PC-9 (cell line): ENCODE results near the gene KXD1.

Source experiments
- EZH2 ChIP-seq: fragments of 200-600 bp; sonication (generic); IDR thresholded peaks from 2 replicates; pipeline ENCODE4 v1.8.0; 2017; ENCODE audit warnings: antibody characterized with exemption, low read depth
- TF ChIP-seq, protein P1 (sequence below): fragments of 200-600 bp; sonication (generic); conservative IDR thresholded peaks from 2 replicates; pipeline ENCODE4 v1.6.1; 2017; ENCODE audit warnings: mixed run types, antibody characterized with exemption, mild to moderate bottlenecking, moderate library complexity

GRCh38 chr19:18580311-18580710 lies 22.6 kb downstream of the KXD1 start:
- TF ChIP-seq, protein P1, sequence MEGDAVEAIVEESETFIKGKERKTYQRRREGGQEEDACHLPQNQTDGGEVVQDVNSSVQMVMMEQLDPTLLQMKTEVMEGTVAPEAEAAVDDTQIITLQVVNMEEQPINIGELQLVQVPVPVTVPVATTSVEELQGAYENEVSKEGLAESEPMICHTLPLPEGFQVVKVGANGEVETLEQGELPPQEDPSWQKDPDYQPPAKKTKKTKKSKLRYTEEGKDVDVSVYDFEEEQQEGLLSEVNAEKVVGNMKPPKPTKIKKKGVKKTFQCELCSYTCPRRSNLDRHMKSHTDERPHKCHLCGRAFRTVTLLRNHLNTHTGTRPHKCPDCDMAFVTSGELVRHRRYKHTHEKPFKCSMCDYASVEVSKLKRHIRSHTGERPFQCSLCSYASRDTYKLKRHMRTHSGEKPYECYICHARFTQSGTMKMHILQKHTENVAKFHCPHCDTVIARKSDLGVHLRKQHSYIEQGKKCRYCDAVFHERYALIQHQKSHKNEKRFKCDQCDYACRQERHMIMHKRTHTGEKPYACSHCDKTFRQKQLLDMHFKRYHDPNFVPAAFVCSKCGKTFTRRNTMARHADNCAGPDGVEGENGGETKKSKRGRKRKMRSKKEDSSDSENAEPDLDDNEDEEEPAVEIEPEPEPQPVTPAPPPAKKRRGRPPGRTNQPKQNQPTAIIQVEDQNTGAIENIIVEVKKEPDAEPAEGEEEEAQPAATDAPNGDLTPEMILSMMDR: no peak
- no peak for TF ChIP-seq EZH2
